Endothelial cell of umbilical vein (primary cell): ENCODE measurements around the gene KLF2. TPM values are rescaled to one million over a fixed set of nuclear protein-coding genes. Genes with fewer than 3 reads are reported as not detected.

ENCODE experiments used
- BruUV-seq: library from RNA; stranded (reverse); fragments of 400-500 nt; replicated peaks from 2 replicates; lab custom pipeline; 2021; lab: Mats Ljungman, UMichigan
- CTCF ChIA-PET: fragments of 300-600, 350-600 bp; sonication (Branson Sonifier 250); formaldehyde crosslinking; loops from one replicate; lab custom pipeline; 2021; ENCODE audit warnings: antibody characterized with exemption, inconsistent platforms; lab: Charles Lee
- POLR2A ChIA-PET: fragments of 300-600, 350-600 bp; sonication (Branson Sonifier 250); formaldehyde crosslinking; loops from one replicate; lab custom pipeline; 2021; ENCODE audit warnings: antibody characterized with exemption, inconsistent platforms; lab: Charles Lee
- DNase-seq: peaks from one replicate; pipeline ENCODE4 v3.0.0-alpha.2; 2011; ENCODE audit warnings: low read depth, low spot score
- FAIRE-seq: peaks from 2 replicates; lab custom pipeline; 2011; peaks lifted over from hg19 to GRCh38; lab: Jason Lieb, UNC
- H2AFZ ChIP-seq: 2 replicates; pipeline ENCODE4 v1.6.0; 2012; ENCODE audit warnings: low read depth, low read length, control low read depth, inconsistent platforms
- H3K27ac ChIP-seq: 2 replicates; pipeline ENCODE4 v1.5.1; 2011; ENCODE audit warnings: low read depth, mild to moderate bottlenecking, control low read depth, low read length, moderate library complexity; ENCODE audit not compliant: insufficient read depth
- H3K27me3 ChIP-seq, 2 experiments: 2 replicates each; pipeline versions ENCODE4 v1.6.0 to v1.6.1; 2011; ENCODE audit warnings: low read length in 2 of 2, mixed read lengths in 1 of 2; ENCODE audit not compliant: control insufficient read depth in 2 of 2, insufficient read depth in 2 of 2
- H3K36me3 ChIP-seq, 2 experiments: 2 replicates in 1 of 2; 3 replicates in 1 of 2; pipeline ENCODE4 v1.5.1; 2011; ENCODE audit warnings: low read length in 2 of 2, mild to moderate bottlenecking in 1 of 2, moderate library complexity in 1 of 2; ENCODE audit not compliant: control insufficient read depth in 2 of 2, insufficient read depth in 2 of 2; ENCODE audit errors: extremely low read depth in 1 of 2
- H3K4me1 ChIP-seq: 3 replicates; pipeline ENCODE4 v1.5.1; 2011; ENCODE audit warnings: mild to moderate bottlenecking, low read length; ENCODE audit not compliant: control insufficient read depth, insufficient read depth; ENCODE audit errors: extremely low read depth
- H3K4me2 ChIP-seq: 2 replicates; pipeline ENCODE4 v1.6.1; 2011; ENCODE audit warnings: low read length, control low read depth, mixed read lengths; ENCODE audit not compliant: insufficient read depth
- H3K4me3 ChIP-seq, 3 experiments: fragments of 200-600 bp in 1 of 3; sonication (generic), shearing (Covaris generic) in 1 of 3; replicated peaks in 1 of 3; 2 replicates each; pipeline ENCODE4 v1.5.1; 2011 to 2016; ENCODE audit warnings: control low read depth in 3 of 3, low read length in 3 of 3, mild to moderate bottlenecking in 2 of 3, inconsistent platforms in 1 of 3, low read depth in 1 of 3, moderate library complexity in 1 of 3; ENCODE audit not compliant: insufficient read depth in 1 of 3
- H3K79me2 ChIP-seq: 2 replicates; pipeline ENCODE4 v1.6.0; 2012; ENCODE audit warnings: low read length, inconsistent platforms; ENCODE audit not compliant: control insufficient read depth, insufficient read depth
- H3K9ac ChIP-seq: replicated peaks from 2 replicates; pipeline ENCODE3; 2011; ENCODE audit warnings: low read length, control low read depth; ENCODE audit not compliant: insufficient read depth; ENCODE audit errors: extremely low read depth
- H3K9me1 ChIP-seq: replicated peaks from 3 replicates; pipeline ENCODE4 v1.6.0; 2011; ENCODE audit warnings: mild to moderate bottlenecking, low read length; ENCODE audit not compliant: control insufficient read depth, insufficient read depth; ENCODE audit errors: extremely low read depth
- H3K9me3 ChIP-seq: replicated peaks from 2 replicates; pipeline ENCODE4 v1.5.1; 2012; ENCODE audit warnings: low read length, inconsistent platforms; ENCODE audit not compliant: control insufficient read depth, insufficient read depth
- H4K20me1 ChIP-seq: replicated peaks from 2 replicates; pipeline ENCODE3; 2011; ENCODE audit warnings: mild to moderate bottlenecking, low read length; ENCODE audit not compliant: control insufficient read depth, insufficient read depth; ENCODE audit errors: extremely low read depth
- EZH2 ChIP-seq: IDR thresholded peaks from 2 replicates; pipeline ENCODE4 v1.6.1; 2012; ENCODE audit warnings: borderline replicate concordance, low read depth, mild to moderate bottlenecking, moderate library complexity, low read length, inconsistent platforms; ENCODE audit not compliant: severe bottlenecking
- FOS ChIP-seq: IDR thresholded peaks from 2 replicates; pipeline ENCODE4 v1.6.1; 2011; ENCODE audit warnings: mild to moderate bottlenecking, low read length, moderate library complexity, borderline replicate concordance; ENCODE audit not compliant: insufficient read depth
- JUN ChIP-seq: IDR thresholded peaks from 2 replicates; pipeline ENCODE4 v1.6.1; 2011; ENCODE audit warnings: borderline replicate concordance, low read depth; ENCODE audit not compliant: insufficient read length, insufficient read depth
- MYC ChIP-seq: IDR thresholded peaks from one replicate; pipeline ENCODE4 v1.6.1; 2011; ENCODE audit warnings: mild to moderate bottlenecking, low read depth, low read length
- POLR2A ChIP-seq: IDR thresholded peaks from 2 replicates; pipeline ENCODE4 v1.6.1; 2012; ENCODE audit warnings: low read depth, mild to moderate bottlenecking, control low read depth, low read length
- POLR2AphosphoS5 ChIP-seq: IDR thresholded peaks from 2 replicates; pipeline ENCODE4 v1.6.1; 2012; ENCODE audit warnings: low read depth, mild to moderate bottlenecking, control low read depth, low read length, moderate library complexity; ENCODE audit not compliant: insufficient read depth
- dilution Hi-C: fragments of 300-500 bp; cut with MboI; formaldehyde crosslinking; loops from one replicate; pipeline ENCODE4 v1.15.0; 2019; ENCODE audit warnings: low sequenced_read_pairs; ENCODE audit not compliant: extremely low pct_ligation_motif_present
- intact Hi-C: fragments of 100-400 bp; cut with micrococcal nuclease; formaldehyde crosslinking; loops from one replicate; pipeline ENCODE4 v1.10.0; 2022
- polyA plus RNA-seq, 4 experiments: library from polyadenylated mRNA; depleted of rRNA in 3 of 4; stranded (reverse) in 3 of 4; unstranded in 1 of 4; fragments of >200 nt; gene quantifications; 2 replicates each; pipeline versions ENCODE4 v1.2.1 to v1.2.3, GENCODE V29; 2011 to 2012; ENCODE audit warnings: missing spikeins in 1 of 4
- total RNA-seq: library from RNA; stranded (reverse); gene quantifications from 2 replicates; pipeline ENCODE4 v1.2.3, GENCODE V29; 2021

Gene KLF2
- total and polyA plus RNA-seq, 2 donors (not counting 3 experiments of a cell fraction or from before 2014, with no cell fraction given), result 23.4 to 30.3 TPM

DNA sequence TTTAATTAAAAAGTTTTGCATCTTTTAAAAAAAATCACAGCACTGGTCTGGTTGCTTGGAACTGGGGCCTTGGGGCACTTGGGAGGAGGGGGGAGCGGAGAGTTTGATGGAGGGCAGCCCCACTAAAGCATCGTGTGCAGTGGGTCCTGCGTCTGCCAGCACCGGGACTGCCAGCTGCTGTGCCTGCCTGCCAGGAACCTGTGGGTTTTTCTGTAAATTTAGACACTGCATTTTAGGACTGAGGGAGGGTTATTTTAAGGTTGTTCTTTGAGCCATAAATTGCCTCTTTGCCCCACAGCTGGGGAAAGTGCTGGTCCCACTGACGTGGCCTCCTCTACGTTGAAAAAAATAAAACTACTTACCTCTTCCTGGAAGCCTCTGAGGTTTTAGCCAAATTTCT, 2.9 kb downstream of the KLF2 start:
- FAIRE-seq, result peak; percentile 48
- peak overlapping the region; percentile 48 for H3K9ac ChIP-seq
- H3K27ac ChIP-seq, result peak overlapping the region; percentile 71
- peaks cover 26% of the 10 kb centered on the region for H3K79me2 ChIP-seq
- TF ChIP-seq MYC (no peak), POLR2AphosphoS5 (peak; percentile 22)
- H3K4me1 ChIP-seq, result peaks cover 29% of the 10 kb centered on the region
- H3K9me1 ChIP-seq, result no peaks in the 10 kb centered on the region
- H2AFZ ChIP-seq, result no peak overlapping the region
- dilution Hi-C loops, result no loop called here
- H3K4me3 ChIP-seq, result peak overlapping the region in 2 of 3 experiments; percentile 7 to 71
- DNase-seq, result no peak
- intact Hi-C loops, result loop anchor here (1.0 to 10.0 kb wide), 3 partner anchors 56 to 253 kb away; partner anchors contain the start of genes AP1M1 and TPM4
- H3K36me3 ChIP-seq, result no peaks in the 10 kb centered on the region
- no TSS peak for BruUV-seq
- POLR2A ChIA-PET, result interaction anchor here (1.9 to 3.5 kb wide), 3 partner anchors 11 to 69 kb away, joined by 6 to 18 read pairs (median 7); no protein-coding TSS in a partner anchor
- H4K20me1 ChIP-seq, result no peaks in the 10 kb centered on the region
- H3K27me3 ChIP-seq, result no peaks in the 10 kb centered on the region
- CTCF ChIA-PET, result interaction anchor here (1.1 to 6.3 kb wide), 6 partner anchors 12 to 81 kb away, joined by 4 to 99 read pairs (median 22); no protein-coding TSS in a partner anchor
- H3K4me2 ChIP-seq, result peak overlapping the region; percentile 85
- no peaks in the 10 kb centered on the region for H3K9me3 ChIP-seq

GRCh38 chr19:16327911-16328823, 3.5 kb downstream of the KLF2 start:
- Histone ChIP-seq H4K20me1 (no peaks in the 10 kb centered on the region), H3K9me3 (no peaks in the 10 kb centered on the region), H3K27ac (peak overlapping the region; percentile 71), H3K4me1 (peaks cover 29% of the 10 kb centered on the region), H3K36me3 (no peaks in the 10 kb centered on the region), H3K4me3 (peak overlapping the region in 1 of 3 experiments; percentile 71), H3K79me2 (peaks cover 26% of the 10 kb centered on the region), H3K27me3 (no peaks in the 10 kb centered on the region), H3K9me1 (no peaks in the 10 kb centered on the region), H2AFZ (no peak overlapping the region), H3K4me2 (peak overlapping the region; percentile 85), H3K9ac (peak overlapping the region; percentile 48)
- no TSS peak for BruUV-seq
- dilution Hi-C loops, result no loop called here
- CTCF ChIA-PET, result interaction anchor here (1.0 to 6.3 kb wide), 11 partner anchors 11 to 143 kb away, joined by 3 to 99 read pairs (median 9); partner anchors contain the start of gene FAM32A
- TF ChIP-seq FOS, result peak; percentile 58
- peak; percentile 21 for TF ChIP-seq JUN
- TF ChIP-seq POLR2AphosphoS5, result peak; percentile 82
- TF ChIP-seq POLR2A, result no peak
- TF ChIP-seq EZH2, result no peak
- DNase-seq (peak; percentile 75), FAIRE-seq (peak; percentile 99)
- intact Hi-C loops, result loop anchor here (1.0 to 10.0 kb wide), 5 partner anchors 19 to 253 kb away; partner anchors contain the start of genes AP1M1 and TPM4
- POLR2A ChIA-PET, result interaction anchor here (0.6 to 3.5 kb wide), 8 partner anchors 10 to 80 kb away, joined by 3 to 18 read pairs (median 6); no protein-coding TSS in a partner anchor
